ENCODE results near the gene SBNO2.

DNA sequence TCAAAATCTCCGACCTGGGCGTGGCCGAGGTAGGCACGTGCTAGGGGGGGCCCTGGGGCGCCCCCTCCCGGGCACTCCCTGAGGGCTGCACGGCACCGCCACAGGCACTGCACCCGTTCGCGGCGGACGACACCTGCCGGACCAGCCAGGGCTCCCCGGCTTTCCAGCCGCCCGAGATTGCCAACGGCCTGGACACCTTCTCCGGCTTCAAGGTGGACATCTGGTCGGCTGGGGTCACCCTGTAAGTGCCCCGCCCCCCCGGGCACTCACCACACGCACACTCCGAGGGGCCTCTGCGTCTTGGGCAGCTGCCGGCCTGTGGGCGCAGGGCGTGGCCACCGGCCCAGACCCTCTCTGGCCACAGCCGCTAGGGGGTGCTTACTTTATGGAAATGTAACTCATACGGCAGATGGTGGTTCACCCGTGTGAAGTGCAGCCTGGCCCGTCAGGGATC is 46.4 kb upstream of the SBNO2 start:
- TF ChIP-seq, protein P1, sequence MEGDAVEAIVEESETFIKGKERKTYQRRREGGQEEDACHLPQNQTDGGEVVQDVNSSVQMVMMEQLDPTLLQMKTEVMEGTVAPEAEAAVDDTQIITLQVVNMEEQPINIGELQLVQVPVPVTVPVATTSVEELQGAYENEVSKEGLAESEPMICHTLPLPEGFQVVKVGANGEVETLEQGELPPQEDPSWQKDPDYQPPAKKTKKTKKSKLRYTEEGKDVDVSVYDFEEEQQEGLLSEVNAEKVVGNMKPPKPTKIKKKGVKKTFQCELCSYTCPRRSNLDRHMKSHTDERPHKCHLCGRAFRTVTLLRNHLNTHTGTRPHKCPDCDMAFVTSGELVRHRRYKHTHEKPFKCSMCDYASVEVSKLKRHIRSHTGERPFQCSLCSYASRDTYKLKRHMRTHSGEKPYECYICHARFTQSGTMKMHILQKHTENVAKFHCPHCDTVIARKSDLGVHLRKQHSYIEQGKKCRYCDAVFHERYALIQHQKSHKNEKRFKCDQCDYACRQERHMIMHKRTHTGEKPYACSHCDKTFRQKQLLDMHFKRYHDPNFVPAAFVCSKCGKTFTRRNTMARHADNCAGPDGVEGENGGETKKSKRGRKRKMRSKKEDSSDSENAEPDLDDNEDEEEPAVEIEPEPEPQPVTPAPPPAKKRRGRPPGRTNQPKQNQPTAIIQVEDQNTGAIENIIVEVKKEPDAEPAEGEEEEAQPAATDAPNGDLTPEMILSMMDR (IDR thresholded peaks at IDR 0.05) = no peak
- TF ChIP-seq POLR2A (IDR thresholded peaks at IDR 0.05) (no peak), POLR2AphosphoS5 (IDR thresholded peaks at IDR 0.05) (no peak)

All from gastroesophageal sphincter (tissue), 3 donors.